HL-60 (cell line): ENCODE results near the gene STEAP1B.

ENCODE experiments used
- DNase-seq, 2 experiments: peaks; one replicate each; pipeline ENCODE4 v3.0.0-alpha.2; 2010 to 2020; ENCODE audit warnings: low read depth in 1 of 2, low spot score in 1 of 2
- H3K27ac ChIP-seq: fragments of 250-450 bp; sonication (Bioruptor Pico); replicated peaks from 2 replicates; pipeline ENCODE4 v1.5.1; 2020; ENCODE audit warnings: mild to moderate bottlenecking, moderate library complexity
- H3K27me3 ChIP-seq: fragments of 250-450 bp; sonication (Bioruptor Pico); 2 replicates; pipeline ENCODE4 v1.5.1; 2021; ENCODE audit warnings: mild to moderate bottlenecking, moderate library complexity; ENCODE audit not compliant: insufficient read depth, poor library complexity, severe bottlenecking
- H3K4me3 ChIP-seq: replicated peaks from 2 replicates; pipeline ENCODE4 v1.5.1; 2011; ENCODE audit warnings: mild to moderate bottlenecking, control low read depth, low read length; ENCODE audit not compliant: insufficient read depth
- GABPA ChIP-seq: IDR thresholded peaks from 2 replicates; pipeline ENCODE4 v1.6.1; 2012; ENCODE audit warnings: low read depth
- POLR2AphosphoS5 ChIP-seq: IDR thresholded peaks from 2 replicates; pipeline ENCODE4 v1.6.1; 2012; ENCODE audit warnings: low read depth
- REST ChIP-seq: IDR thresholded peaks from 2 replicates; pipeline ENCODE4 v1.6.1; 2012; ENCODE audit warnings: low read depth; ENCODE audit not compliant: insufficient replicate concordance
- SPI1 ChIP-seq: IDR thresholded peaks from 2 replicates; pipeline ENCODE4 v1.6.1; 2012; ENCODE audit warnings: low read depth, mild to moderate bottlenecking, borderline replicate concordance
- TF ChIP-seq, protein P1 (sequence below): IDR thresholded peaks from one replicate; pipeline ENCODE4 v1.5.1; 2011; ENCODE audit warnings: low read length, control low read depth, inconsistent platforms; ENCODE audit not compliant: insufficient read depth

Gene STEAP1B

GRCh38 chr7:22430457-22430856 lies 69.5 kb downstream of the STEAP1B start:
- H3K27ac ChIP-seq, result no peak overlapping the region
- no peak overlapping the region for H3K4me3 ChIP-seq
- no peak for DNase-seq
- TF ChIP-seq SPI1 (no peak), REST (no peak), POLR2AphosphoS5 (no peak), GABPA (no peak)
- TF ChIP-seq, protein P1, sequence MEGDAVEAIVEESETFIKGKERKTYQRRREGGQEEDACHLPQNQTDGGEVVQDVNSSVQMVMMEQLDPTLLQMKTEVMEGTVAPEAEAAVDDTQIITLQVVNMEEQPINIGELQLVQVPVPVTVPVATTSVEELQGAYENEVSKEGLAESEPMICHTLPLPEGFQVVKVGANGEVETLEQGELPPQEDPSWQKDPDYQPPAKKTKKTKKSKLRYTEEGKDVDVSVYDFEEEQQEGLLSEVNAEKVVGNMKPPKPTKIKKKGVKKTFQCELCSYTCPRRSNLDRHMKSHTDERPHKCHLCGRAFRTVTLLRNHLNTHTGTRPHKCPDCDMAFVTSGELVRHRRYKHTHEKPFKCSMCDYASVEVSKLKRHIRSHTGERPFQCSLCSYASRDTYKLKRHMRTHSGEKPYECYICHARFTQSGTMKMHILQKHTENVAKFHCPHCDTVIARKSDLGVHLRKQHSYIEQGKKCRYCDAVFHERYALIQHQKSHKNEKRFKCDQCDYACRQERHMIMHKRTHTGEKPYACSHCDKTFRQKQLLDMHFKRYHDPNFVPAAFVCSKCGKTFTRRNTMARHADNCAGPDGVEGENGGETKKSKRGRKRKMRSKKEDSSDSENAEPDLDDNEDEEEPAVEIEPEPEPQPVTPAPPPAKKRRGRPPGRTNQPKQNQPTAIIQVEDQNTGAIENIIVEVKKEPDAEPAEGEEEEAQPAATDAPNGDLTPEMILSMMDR, result no peak
- no peaks in the 10 kb centered on the region for H3K27me3 ChIP-seq

DNA sequence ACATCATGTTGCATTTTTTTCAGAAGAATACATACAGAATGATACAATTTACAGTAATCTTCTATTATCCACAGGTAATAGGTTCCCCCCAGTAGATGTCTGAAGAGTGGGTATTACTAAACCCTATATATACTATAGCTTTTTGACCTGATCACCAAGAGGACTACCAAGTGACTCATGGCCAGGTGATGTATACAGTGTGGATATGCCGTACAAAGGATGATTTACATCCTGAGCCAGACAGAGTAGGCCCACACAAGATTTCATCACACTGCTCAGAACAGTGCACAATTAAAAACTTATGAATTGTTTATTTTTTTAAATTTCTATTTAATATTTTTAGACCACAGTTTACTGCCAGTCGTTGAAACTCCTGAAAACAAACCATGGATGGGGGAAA lies 70.6 kb downstream of the STEAP1B start:
- Histone ChIP-seq H3K27ac (no peak overlapping the region), H3K4me3 (no peak overlapping the region), H3K27me3 (no peaks in the 10 kb centered on the region)
- TF ChIP-seq POLR2AphosphoS5 (no peak), REST (no peak), SPI1 (no peak), GABPA (no peak)
- TF ChIP-seq, protein P1, result no peak
- DNase-seq, result no peak

DNA sequence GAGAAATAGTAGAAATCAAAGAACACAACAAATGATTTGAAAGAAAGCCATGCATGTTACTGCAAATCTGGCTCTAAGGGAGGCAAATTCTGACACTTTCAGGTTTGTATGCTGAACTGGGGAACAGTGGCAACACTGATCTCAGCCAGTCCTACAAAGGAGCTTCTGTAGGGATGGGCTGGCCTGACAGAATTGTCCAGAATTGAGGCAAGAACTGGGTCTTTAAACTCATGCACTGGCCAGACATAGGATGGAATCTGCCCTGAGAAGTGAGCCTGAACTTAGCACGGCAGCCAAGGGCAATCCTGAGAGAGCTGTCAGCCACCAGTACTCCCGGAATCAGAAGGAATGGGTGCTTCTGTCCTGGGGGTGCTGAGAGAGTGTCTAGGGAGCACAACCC lies 72.1 kb downstream of the STEAP1B start:
- Histone ChIP-seq H3K27me3 (no peaks in the 10 kb centered on the region), H3K4me3 (no peak overlapping the region), H3K27ac (no peak overlapping the region)
- no peak for DNase-seq
- TF ChIP-seq, protein P1, result no peak
- TF ChIP-seq GABPA (no peak), SPI1 (no peak), POLR2AphosphoS5 (no peak), REST (no peak)
